ENCODE data around the gene PLEKHM1.
"Not testable (repeated sequence)": the region's sequence is repeated elsewhere in the genome, so short reads cannot be mapped to it uniquely, and the experiment has no call there.

Gene PLEKHM1

DNA sequence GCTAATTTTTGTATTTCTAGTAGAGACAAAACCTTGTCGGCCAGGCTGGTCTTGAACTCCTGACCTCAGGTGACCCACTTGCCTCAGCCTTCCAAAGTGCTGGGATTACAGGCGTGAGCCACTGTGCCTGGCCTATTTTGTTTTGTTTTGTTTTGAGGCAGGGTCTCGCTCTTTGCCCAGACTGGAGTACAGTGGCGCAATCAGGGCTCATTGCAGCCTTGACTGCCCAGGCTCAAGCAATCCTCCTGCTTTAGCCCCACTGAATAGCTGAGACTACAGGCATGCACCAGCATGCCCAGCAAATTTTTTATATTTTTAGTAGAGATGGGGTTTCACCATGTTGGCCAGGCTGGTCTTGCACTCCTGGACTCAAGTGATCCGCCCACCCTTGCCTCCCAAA lies 30.1 kb downstream of the PLEKHM1 start:
- not testable (repeated sequence) for DNase-seq

DNA sequence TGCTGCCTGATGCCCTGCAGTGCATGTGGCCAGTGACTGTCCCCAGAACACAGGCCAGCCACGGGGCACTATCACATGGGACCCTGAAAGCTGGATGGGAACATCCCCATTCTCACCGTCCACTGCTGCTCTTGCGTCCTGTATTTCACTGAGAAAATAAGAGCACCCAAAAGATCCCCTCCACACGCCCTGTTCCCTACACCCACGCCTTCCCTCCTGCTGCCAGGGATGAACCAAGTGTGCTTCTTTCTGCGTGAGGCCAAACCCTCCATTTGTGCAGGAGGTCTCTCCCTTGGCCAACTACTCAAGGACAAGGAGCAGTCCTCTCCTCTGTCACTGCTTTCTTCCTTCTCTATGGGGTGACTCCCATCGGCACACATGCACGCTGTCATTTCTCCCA lies 36.2 kb downstream of the PLEKHM1 start:
- not testable (repeated sequence) for DNase-seq

DNA sequence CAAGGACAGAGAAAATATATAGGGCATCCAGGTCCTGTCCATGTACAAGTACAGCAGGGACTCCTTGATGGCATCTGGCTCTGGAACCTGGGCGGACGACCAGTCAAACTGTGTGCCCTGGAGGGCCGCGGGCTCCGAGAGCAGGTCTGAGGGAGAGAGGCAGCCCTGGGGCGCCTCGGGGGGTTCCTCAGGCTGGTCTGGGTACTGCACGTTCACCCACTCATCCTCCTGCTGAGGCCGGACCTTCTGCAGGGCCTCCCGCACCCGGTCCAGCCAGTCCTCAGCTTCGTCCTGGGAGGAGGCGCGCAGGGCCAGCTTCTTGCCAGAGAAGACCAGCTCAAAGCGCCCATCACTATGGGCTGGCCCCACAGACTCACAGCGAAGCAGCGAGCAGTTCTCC lies 36.8 kb downstream of the PLEKHM1 start:
- DNase-seq: not testable (repeated sequence)

GRCh38 chr17:45453225-45453534 lies 37.3 kb downstream of the PLEKHM1 start:
- DNase-seq: not testable (repeated sequence)

GRCh38 chr17:45452329-45453224 lies 37.9 kb downstream of the PLEKHM1 start:
- DNase-seq: not testable (repeated sequence)

DNA sequence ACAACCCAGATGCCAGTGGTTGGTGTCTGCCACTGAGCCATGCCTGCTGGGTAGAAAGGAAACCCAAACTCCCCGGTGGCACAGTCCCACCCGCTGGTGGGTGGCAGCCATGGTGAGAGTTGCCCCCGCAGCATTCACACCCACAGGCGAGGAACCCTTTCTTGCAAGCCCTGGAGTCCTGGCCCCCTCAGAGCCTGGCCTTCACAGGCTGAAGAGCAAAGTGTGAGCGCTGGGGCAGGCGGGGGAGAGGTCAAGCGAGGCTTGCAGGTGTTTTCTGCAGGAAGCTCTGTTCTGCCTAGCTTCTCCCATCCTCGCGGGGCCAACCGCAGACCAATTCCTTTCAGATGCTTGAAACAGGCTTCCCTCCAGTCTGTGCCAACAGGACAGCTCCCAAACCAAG lies 38.9 kb downstream of the PLEKHM1 start:
- not testable (repeated sequence) for DNase-seq

DNA sequence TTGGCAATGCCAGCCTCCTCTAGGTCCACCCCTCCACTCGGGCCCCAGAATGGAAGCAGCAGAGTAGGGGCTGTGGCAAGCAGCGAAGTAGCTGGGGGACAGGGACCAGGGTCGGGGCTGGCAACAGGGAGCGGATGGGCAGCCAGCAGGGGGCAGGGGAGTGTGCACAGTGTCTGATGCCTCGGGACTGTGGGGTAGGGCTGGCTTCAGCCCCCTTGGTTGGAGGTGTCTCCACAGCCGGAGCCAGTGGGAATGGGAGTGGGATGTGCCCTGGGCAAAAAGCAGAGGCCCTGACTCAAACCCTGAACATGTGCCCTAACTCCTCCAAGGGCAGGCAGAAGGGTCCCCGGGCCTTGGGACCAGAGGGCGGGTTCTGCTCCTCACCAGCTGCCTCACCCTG lies 39.4 kb downstream of the PLEKHM1 start:
- no peak for DNase-seq

DNA sequence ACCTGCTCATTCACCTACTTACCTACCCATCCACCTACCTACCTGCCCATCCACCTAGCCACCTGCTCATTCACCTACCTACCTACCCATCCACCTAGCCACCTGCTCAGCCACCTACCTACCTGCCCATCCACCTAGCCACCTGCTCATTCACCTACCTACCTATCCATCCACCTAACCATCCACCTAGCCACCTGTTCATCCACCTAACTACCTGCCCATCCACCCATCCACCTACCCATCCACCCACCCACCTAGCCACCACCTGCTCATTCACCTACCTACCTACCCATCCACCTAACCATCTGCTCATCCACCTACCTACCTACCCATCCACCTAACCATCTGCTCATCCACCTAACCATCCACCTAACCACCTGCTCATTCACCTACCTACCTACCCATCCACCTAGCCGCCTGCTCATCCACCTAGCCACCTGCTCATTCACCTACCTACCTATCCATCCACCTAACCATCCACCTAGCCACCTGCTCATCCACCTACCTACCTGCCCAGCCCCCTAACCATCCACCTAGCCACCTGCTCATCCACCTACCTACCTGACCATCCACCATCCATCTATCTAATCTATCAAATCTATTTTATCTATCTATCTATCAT lies 40.7 kb downstream of the PLEKHM1 start:
- DNase-seq: not testable (repeated sequence)

GRCh38 chr17:45449260-45449659 lies 41.3 kb downstream of the PLEKHM1 start:
- not testable (repeated sequence) for DNase-seq

DNA sequence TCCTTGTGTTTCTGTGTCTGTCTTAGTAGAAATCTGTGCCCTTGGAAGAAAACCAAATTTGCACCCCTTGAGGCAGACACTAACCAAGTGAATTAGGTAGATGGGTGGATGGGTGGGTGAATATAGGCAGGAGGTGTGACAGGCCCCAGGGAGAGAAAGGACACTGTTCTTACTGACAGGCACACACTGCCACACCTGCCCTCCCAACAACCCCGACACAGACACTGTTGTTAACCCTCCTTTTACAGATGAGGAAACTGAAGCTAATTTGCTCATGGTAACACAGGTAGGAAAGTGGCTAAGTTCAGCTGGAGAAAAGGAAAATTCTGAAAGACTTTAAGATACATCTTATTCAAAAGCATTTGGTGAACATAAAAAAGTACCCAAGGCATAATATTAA lies 42.0 kb downstream of the PLEKHM1 start:
- not testable (repeated sequence) for DNase-seq

DNA sequence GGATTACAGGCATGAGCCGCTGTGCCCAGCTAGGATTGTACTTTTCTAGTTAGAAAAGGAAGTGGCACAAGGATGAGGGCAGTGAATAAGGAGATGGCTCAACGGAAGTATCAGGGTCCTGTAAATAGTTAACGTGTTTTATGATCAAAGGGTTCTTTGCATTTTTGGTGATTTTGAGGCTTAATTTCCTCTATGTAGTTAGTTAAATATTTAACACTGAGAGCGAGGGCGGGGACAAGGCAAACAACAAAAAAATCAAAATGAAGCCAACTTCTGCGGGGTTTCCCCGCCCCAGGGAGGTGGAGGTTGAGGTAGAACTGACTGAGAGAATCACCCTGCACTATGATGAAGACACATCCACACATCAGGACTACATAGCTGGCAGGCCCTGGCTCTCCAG lies 42.5 kb downstream of the PLEKHM1 start:
- not testable (repeated sequence) for DNase-seq

DNA sequence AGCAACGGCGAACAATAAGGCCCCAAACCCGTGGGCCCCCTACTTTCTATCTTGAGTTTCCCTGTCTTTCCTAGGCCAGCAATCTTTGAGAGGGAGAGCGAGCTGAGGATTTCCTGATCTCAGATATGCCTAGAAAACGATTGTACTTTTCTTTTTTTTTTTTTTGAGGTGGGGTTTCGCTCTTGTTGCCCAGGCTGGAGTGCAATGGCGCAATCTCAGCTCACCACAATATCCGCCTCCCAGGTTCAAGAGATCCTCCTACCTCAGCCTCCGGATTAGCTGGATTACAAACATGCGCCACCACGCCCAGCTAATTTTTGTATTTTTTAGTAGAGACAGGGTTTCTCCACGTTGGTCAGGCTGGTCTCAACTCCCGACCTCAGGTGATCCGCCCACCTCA lies 42.9 kb downstream of the PLEKHM1 start:
- DNase-seq: peak; percentile 33

- not testable (repeated sequence) for DNase-seq
Measured at GRCh38 chr17:45446872-45447625, 43.5 kb downstream of the PLEKHM1 start.

DNA sequence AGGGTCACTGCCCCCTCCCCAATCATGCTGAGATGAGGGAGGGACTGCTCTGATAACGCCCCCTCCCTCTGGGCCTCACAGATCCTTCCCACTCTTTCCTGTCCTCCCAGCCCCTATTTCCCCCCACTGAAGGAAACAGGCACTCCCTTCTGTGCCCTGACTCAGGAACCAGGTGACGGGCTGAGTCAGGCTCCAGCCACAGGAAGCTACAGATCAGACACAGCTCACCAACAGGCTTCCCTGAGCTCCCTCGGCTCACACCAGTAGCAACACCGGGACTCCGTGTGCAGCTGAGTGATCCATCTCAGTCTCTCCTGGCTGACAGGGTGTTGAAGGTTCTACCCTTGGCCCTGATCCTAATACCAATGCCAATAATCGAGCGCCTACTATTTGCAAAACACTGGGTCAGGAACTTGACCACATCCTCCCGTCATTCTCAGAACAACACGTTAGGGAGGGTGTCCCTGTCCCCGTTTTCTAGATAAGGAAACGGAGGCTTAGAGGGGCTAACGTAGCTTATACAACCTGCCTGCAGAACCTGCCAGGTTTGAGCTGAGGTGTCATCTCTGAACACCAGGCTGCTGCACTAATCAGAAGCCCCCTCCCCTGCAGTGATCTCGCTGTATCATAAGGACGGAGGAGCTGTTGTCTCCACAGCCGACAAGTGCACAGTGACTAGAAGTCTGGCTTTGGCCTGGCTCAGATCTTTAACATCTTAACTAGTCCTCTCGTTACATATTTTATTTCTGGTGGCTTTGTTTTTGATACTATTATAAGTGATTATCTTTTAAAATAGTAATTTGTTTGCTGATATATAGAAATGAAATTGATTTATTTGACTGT lies 44.4 kb downstream of the PLEKHM1 start:
- DNase-seq: peak; percentile 13

- not testable (repeated sequence) for DNase-seq
Measured at GRCh38 chr17:45444856-45445820, 45.4 kb downstream of the PLEKHM1 start.

DNA sequence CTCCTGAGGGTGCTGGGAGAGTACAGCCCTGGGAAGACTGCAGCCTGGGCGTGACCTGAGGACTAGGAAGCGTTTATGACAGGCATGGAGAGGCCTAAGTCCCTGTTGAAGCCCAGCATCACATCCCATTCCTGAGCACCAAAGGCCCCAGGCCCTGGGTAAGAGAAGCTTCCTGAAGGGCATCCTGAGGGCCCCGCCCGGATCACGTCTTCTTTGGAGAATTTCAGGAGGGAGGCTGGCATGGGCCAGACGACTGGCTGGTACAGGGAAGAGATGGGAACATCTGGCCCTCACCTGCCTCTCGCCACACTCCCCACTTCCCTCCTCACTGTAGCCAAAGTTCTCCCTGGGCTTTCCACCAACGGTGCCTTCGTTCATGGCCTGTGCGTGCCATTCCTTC lies 46.2 kb downstream of the PLEKHM1 start:
- DNase-seq: not testable (repeated sequence)

GRCh38 chr17:45443371-45444260 lies 46.9 kb downstream of the PLEKHM1 start:
- not testable (repeated sequence) for DNase-seq

DNA sequence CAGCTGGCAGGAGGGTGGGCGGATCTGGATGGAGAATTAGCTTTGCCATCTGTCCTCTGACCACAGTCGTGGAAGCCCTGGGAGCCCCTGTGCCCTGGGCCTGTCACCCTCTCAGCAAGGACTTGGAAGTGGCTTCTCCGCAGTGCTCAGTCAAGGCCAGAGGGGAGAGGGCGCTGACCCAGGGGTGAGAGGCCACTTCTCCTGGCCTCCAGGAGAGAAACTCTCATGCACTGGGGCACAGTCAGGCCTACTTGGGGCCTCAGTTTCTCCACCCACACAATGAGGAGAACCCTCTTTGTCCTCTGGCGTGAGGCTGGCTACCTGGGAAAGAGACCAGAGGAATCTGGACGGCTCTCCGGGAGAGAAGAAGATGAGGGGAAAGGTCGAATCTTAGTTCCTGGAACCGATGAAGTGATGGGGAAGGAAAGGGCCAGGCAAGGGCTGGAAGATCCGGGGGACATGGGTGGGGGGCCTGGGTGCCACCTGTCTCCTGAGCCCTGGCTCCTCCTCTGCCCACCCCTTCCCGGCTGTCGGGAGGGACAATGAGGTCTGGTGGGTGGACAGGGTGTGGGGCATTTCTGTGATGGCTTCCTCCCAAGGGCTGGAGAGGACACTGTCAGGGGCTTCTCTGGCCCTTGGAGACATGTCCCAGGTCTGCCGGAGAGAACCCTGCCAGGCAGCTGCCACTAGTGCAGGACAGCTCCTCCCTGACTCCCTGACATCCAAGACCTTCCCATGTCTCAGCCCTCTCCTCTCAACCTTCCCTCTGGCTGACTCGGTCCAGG lies 48.8 kb downstream of the PLEKHM1 start:
- no peak for DNase-seq

DNA sequence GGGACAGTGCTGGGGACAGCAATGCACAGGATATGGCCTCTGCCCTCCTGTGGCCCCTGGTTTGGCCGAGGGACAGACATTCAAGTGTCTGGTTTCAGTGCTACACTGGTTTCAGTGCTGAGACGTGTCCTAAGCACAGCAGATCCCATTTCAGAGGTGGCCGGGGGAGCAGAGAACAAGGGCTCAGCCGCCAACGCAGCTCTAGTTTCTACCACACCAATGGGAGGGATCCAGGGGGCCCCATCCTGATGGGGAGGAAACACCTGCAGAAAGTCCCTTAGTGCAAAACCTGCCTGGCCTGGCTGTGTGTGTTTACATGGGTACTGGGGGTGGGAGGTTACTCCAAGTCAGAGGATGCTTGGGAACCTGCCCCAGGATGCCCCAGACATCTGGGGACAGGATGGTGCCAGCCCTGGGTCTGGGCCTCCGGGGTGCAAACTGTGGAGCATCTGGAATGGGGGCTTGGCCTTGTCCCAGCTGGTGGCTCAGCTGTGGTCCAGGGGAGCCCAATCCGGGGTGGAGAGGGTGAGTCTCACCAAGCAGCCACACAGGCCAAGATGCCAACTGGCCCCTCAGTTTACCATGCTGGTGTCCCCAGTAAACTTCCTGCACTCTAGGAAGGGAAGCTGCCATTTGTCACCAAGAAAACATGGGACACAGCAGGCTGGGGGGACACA lies 49.5 kb downstream of the PLEKHM1 start:
- DNase-seq: not testable (repeated sequence)
